HG03457 (cell line): ENCODE measurements around the gene CDK19.
"Not testable (repeated sequence)": the region's sequence is repeated elsewhere in the genome, so short reads cannot be mapped to it uniquely, and the experiment has no call there.

Source experiments
- ATAC-seq: cut with Tn5 transposase; IDR thresholded peaks from one replicate; pipeline ENCODE4 v1.9.1; 2021; ENCODE audit warnings: moderate number of reproducible peaks; ENCODE audit not compliant: unreplicated experiment

The CDK19 gene

GRCh38 chr6:110761371-110761770 is 53.9 kb downstream of the CDK19 start:
- no peak for ATAC-seq

- ATAC-seq, result no peak
Observed at GRCh38 chr6:110760589-110760988, 54.7 kb downstream of the CDK19 start.

DNA sequence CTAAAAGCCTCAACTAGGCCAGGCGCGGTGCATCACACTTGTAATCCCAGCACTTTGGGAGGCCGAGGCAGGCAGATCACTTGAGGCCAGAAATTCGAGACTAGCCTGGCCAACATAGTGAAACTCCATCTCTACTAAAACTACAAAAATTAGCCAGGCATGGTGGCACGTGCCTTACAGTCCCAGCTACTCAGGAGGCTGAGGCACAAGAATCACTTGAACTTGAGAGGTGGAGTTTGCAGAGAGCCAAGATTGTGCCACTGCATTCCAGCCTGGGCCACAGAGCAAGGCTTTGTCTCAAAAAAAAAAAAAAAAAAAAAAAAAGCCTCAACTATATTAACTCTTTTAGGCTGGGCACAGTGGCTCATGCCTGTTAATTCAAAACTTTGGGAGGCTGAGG is 55.2 kb downstream of the CDK19 start:
- ATAC-seq, result not testable (repeated sequence)

DNA sequence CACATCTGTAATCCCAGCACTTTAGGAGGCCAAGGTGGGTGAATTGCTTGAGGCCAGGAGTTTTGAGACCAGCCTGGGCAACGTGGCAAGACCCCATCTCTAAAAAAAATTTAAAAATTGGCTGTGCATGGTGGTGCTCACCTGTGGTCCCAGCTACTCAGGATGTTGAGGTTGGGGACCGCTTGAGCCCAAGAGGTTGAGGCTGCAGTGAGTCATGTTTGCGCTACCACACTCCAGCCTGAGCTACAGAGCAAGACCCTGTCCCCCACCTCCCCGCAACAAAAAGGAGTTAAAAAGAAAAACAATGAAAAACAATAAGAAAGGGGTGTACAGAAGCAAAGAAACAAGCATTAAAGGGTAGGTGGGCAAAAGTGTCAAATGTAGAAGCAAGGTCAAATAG is 57.3 kb downstream of the CDK19 start:
- no peak for ATAC-seq

- no peak for ATAC-seq
Observed at GRCh38 chr6:110756817-110757216, 58.5 kb downstream of the CDK19 start.

GRCh38 chr6:110755411-110755834 is 59.8 kb downstream of the CDK19 start:
- no peak for ATAC-seq

- not testable (repeated sequence) for ATAC-seq
Observed at GRCh38 chr6:110753936-110754668, 61.2 kb downstream of the CDK19 start.

DNA sequence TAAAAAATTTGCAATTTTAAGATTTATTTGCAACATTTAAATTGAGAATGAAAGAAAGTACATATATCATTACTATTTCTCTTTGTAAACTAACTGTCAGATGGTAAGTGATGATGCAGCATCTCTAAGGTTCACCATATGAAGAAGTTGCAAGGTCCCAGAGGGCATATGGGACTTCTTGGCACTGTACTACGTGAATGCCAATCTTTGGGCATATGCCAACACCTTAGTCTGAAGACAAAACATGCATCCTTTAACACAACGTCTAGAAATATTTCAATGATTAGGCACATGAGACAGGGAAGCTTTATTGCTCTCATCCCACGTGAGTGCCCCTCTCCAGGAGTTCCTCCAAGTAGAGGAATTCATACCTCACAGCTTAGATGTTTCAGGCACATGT is 66.8 kb downstream of the CDK19 start:
- ATAC-seq, result no peak

GRCh38 chr6:110746680-110747079 is 68.6 kb downstream of the CDK19 start:
- ATAC-seq, result no peak

DNA sequence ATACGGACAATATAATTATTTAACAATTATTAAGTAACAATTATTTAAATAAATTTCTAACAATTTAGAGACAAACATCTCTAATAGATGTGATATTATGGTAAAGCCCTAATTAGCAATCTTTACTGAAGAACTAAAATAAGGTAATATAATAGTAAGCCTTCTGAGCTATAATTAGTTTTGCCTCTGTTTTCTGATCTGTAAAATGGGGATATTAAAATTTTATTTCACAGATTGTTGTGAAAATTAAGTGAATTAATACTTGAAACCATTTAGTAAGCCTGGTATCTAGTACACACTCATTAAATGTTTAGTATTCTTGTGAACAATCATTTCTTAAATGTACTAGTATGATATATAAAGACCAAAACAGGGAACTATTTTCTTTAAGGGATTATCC is 70.3 kb downstream of the CDK19 start:
- no peak for ATAC-seq

DNA sequence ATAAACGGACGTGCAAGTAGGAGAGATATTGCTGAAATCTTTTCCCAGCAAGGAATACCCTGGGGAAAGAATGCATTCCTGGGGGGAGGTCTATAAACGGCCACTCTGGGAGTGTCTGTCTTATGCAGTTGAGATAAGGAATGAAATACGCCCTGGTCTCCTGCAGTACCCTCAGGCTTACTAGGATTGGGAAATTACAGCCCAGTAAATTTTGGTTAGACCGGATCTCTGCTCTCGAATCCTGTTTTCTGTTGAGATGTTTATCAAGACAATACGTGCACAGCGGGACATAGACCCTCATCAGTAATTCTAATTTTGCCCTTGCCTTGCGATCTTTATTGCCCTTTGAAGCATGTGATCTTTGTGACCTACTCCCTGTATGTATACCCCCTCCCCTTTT is 72.7 kb downstream of the CDK19 start:
- not testable (repeated sequence) for ATAC-seq

GRCh38 chr6:110741517-110741916 is 73.8 kb downstream of the CDK19 start:
- ATAC-seq, result no peak

- ATAC-seq, result no peak
Observed at GRCh38 chr6:110738899-110739365, 76.3 kb downstream of the CDK19 start.

DNA sequence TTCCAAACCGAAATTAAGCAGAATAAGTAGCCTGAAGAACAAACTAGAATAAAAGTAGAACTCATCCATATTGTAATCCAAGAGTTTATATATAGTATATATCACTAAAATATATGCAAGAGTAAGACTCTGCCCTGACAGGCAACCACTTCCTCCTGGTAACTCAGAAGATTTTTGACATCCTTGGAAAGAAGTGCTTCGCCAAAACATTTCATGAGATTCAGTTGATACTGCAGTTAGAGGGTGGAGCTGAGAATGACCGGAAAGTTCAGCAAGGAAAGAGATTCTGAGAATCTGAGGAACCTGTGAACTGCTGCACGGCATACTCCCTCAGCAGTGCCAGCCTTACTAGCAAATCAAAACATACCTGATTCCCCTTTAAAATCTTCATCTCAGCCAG is 79.6 kb downstream of the CDK19 start:
- ATAC-seq, result no peak

- ATAC-seq, result no peak
Observed at GRCh38 chr6:110731898-110732297, 83.4 kb downstream of the CDK19 start.

DNA sequence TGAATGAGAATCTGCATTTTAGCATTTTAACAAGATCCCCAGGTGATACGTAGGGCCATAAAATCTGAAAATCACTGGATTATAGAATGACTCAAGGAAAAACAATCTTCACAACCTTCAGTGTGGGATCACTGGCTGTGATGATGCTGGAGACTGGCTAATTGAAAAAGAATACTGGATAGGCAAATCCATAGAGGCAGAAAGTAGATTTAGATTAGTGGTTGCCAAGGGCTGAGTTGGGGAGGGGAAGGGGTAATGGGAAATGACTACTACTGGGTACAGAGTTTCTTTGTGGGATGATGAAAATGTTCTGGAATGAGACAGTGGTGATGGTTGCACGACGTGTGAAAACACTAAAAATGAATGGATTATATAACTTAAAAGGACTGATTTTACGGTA is 84.1 kb downstream of the CDK19 start:
- no peak for ATAC-seq

GRCh38 chr6:110728501-110728900 is 86.8 kb downstream of the CDK19 start:
- ATAC-seq, result no peak

- ATAC-seq, result no peak
Observed at GRCh38 chr6:110723017-110723416, 92.3 kb downstream of the CDK19 start.

DNA sequence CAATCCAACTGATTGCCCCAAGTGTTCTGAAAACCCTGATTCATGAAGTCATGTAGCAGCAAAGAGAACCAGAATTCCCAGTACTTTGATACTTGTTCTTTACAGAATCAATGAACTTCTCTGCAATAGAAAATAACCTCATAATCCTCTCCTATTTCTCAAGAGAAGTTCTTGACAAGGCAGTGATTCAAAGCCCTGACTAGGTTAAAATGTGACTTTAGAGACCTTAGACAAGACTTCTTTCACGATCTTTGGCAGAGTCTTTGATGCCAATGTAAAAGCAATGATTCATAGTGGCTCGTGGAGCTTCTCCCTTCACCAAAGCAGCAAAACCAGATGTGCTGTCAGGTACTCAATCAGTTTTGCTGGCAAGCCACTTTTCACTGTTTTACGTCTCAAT is 95.2 kb downstream of the CDK19 start:
- no peak for ATAC-seq

DNA sequence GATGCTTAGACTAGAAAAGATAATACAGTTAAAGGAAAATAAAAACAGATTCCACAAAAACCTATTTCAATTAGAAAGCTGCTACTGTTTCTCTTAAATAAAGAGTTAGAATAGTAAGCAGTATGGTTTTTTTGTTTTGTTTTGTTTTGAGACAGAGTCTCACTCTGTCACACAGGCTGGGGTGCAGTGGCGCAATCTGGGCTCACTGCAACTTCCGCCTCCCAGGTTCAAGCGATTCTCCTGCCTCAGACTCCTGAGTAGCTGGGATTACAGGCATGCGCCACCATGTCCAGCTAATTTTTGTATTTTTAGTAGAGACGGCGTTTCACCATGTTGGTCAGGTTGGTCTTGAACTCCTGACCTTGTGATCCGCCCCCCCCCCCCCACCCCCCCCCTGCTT is 95.7 kb downstream of the CDK19 start:
- not testable (repeated sequence) for ATAC-seq

GRCh38 chr6:110714143-110714542 is 101.1 kb downstream of the CDK19 start:
- no peak for ATAC-seq

GRCh38 chr6:110712238-110712637 is 103.0 kb downstream of the CDK19 start:
- ATAC-seq, result no peak

GRCh38 chr6:110710115-110710514 is 105.2 kb downstream of the CDK19 start:
- no peak for ATAC-seq
